T-cell (primary cell): ENCODE results near the gene ACP5. TPM values are rescaled to one million over a fixed set of nuclear protein-coding genes. Genes with fewer than 3 reads are reported as not detected.

Experiments used
- ATAC-seq, 4 experiments: fragments of 200-7000 bp in 3 of 4; fragments of 150-1000 bp in 1 of 4; cut with Tn5 transposase; replicated peaks in 1 of 4; 1 replicate in 3 of 4; 2 replicates in 1 of 4; pipeline ENCODE4 v1.10.0; 2021; ENCODE audit warnings: moderate library complexity in 3 of 4, mild to moderate bottlenecking in 2 of 4, moderate number of reproducible peaks in 1 of 4
- CTCF ChIA-PET, 2 donors: fragments of 300-600 bp; sonication (Branson Sonifier 250); formaldehyde crosslinking; loops; one replicate each; lab custom pipeline; 2022; ENCODE audit warnings: antibody characterized with exemption in 2 of 2; lab: Charles Lee
- POLR2A ChIA-PET, 2 donors: fragments of 300-600 bp; sonication (Branson Sonifier 250); formaldehyde crosslinking; loops; one replicate each; lab custom pipeline; 2022; ENCODE audit warnings: antibody characterized with exemption in 2 of 2; lab: Charles Lee
- DNase-seq, 35 experiments: peaks; one replicate each; pipeline versions ENCODE4 v3.0.0 to v3.0.0-alpha.2; 2013 to 2023
- H3K27ac ChIP-seq: one replicate; pipeline ENCODE4 v1.5.1; 2013; ENCODE audit warnings: low read length
- H3K27me3 ChIP-seq, 2 experiments: replicated peaks in 1 of 2; 1 replicate in 1 of 2; 2 replicates in 1 of 2; pipeline versions ENCODE4 v1.6.1 to v1.7.0; 2013; ENCODE audit warnings: low read length in 1 of 2, mixed read lengths in 1 of 2; ENCODE audit not compliant: control insufficient read depth in 2 of 2, insufficient read depth in 2 of 2; ENCODE audit errors: extremely low read depth in 1 of 2
- H3K36me3 ChIP-seq, 2 donors: 1 replicate in 1 of 2; 2 replicates in 1 of 2; pipeline versions ENCODE4 v1.6.1 to v1.7.0; 2013; ENCODE audit warnings: low read length in 1 of 2; ENCODE audit not compliant: control insufficient read depth in 2 of 2, insufficient read depth in 1 of 2; ENCODE audit errors: extremely low read depth in 1 of 2
- H3K4me1 ChIP-seq, 2 experiments: 1 replicate in 1 of 2; 2 replicates in 1 of 2; pipeline versions ENCODE4 v1.6.1 to v1.7.0; 2013; ENCODE audit warnings: low read length in 2 of 2, mixed read lengths in 1 of 2; ENCODE audit not compliant: insufficient read depth in 2 of 2, control insufficient read depth in 1 of 2; ENCODE audit errors: extremely low read depth in 1 of 2
- H3K4me3 ChIP-seq, 2 donors: 1 replicate in 1 of 2; 2 replicates in 1 of 2; pipeline versions ENCODE4 v1.5.1 to v1.7.0; 2013; ENCODE audit warnings: mild to moderate bottlenecking in 2 of 2, low read length in 1 of 2, moderate library complexity in 1 of 2; ENCODE audit not compliant: control insufficient read depth in 1 of 2; ENCODE audit errors: extremely low read depth in 1 of 2
- H3K9me3 ChIP-seq: 2 replicates; pipeline ENCODE4 v1.7.0; 2013
- H3K27ac Mint-ChIP-seq, 2 donors: one replicate each; pipeline ENCODE4 v1.8.0; 2020 to 2021; ENCODE audit warnings: mild to moderate bottlenecking in 2 of 2, mixed read lengths in 2 of 2
- H3K27me3 Mint-ChIP-seq, 2 donors: one replicate each; pipeline ENCODE4 v1.8.0; 2021 to 2022; ENCODE audit warnings: mixed read lengths in 2 of 2
- H3K36me3 Mint-ChIP-seq: one replicate; pipeline ENCODE4 v1.8.0; 2021; ENCODE audit warnings: mixed read lengths
- H3K4me1 Mint-ChIP-seq, 3 donors: one replicate each; pipeline ENCODE4 v1.8.0; 2020 to 2022; ENCODE audit warnings: mixed read lengths in 3 of 3, mild to moderate bottlenecking in 1 of 3
- H3K4me3 Mint-ChIP-seq, 3 donors: one replicate each; pipeline ENCODE4 v1.8.0; 2020 to 2022; ENCODE audit warnings: mild to moderate bottlenecking in 3 of 3, mixed read lengths in 3 of 3, moderate library complexity in 3 of 3
- H3K9me3 Mint-ChIP-seq, 3 donors: one replicate each; pipeline ENCODE4 v1.8.0; 2020 to 2022; ENCODE audit warnings: mixed read lengths in 3 of 3
- WGBS: methylation state at CpG from one replicate; pipeline ENCODE4 v1.1.5; 2013; ENCODE audit warnings: missing lambda C conversion rate; ENCODE audit not compliant: insufficient coverage; 5-methylcytosine and 5-hydroxymethylcytosine counted together
- total RNA-seq, 35 experiments: library from RNA in 6 of 35; stranded (reverse) in 6 of 35; fragments of 120-200 nt in 1 of 35; gene quantifications; one replicate each; pipeline versions ENCODE4 v1.2.1 to v1.2.4 and lab custom pipeline; 2013 to 2026

Gene ACP5
- total RNA-seq, 5 donors from 2014 or later (not counting 1 experiment from before 2014, with no cell fraction given) = 16.2 to 29.8 (median 18.6) TPM

DNA sequence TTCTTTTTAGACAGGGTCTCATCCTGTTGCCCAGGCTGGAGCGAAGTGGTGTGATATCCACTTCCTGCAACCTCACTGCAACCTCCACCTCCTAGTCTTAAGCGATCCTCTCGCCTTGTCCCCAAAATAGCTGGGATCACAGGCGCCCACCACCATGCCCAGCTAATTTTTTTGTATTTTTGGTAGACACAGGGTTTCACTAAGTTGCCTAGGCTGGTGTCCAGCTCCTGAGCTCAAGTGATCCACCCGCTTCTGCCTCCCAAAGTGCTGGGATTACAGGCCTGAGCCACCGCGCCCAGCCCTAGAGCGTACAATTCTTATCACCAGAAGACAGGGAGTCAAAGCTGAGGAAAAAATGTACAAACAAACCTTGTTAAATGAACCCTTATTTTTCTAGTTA lies 13.9 kb downstream of the ACP5 start:
- 87% methylated on average over 5 of the region's 8 CpGs for WGBS
- H3K4me1 Mint-ChIP-seq = peaks cover 17 to 22% (median 17%) of the 10 kb centered on the region in 3 donors
- no peak overlapping the region for H3K27ac Mint-ChIP-seq

GRCh38 chr19:11560404-11561051 lies 16.9 kb downstream of the ACP5 start:
- no peaks in the 10 kb centered on the region for H3K9me3 ChIP-seq
- H3K27ac ChIP-seq = no peak overlapping the region
- H3K36me3 Mint-ChIP-seq = peaks cover 10% of the 10 kb centered on the region
- peaks cover 9 to 30% of the 10 kb centered on the region in 2 experiments for H3K4me1 ChIP-seq
- peaks cover 39 to 43% (median 42%) of the 10 kb centered on the region in 3 donors for H3K4me1 Mint-ChIP-seq
- ATAC-seq = peak in 2 of 4 experiments; percentile 18 to 50
- CTCF ChIA-PET = interaction anchor here (0.7 to 1.4 kb wide), 8 partner anchors 18 to 27 kb away, joined by 3 to 10 read pairs (median 4); no protein-coding TSS in a partner anchor
- 18% methylated on average over 6 of the region's 9 CpGs for WGBS
- no peak overlapping the region for H3K4me3 ChIP-seq
- peak in 32 of 35 experiments; percentile 18 to 83 (median 50) for DNase-seq
- POLR2A ChIA-PET = no interaction called here
- peaks cover 0 to under 1% of the 10 kb centered on the region in 2 donors for H3K36me3 ChIP-seq
- peak overlapping the region; percentile 13 to 42 for H3K27ac Mint-ChIP-seq
- H3K4me3 Mint-ChIP-seq = peak overlapping the region; percentile 63 to 98 (median 86)
- H3K27me3 Mint-ChIP-seq = no peaks in the 10 kb centered on the region
- no peaks in the 10 kb centered on the region for H3K9me3 Mint-ChIP-seq
- no peaks in the 10 kb centered on the region for H3K27me3 ChIP-seq

More for the DNA sequence above, 13.9 kb downstream of the ACP5 start:
- no peak overlapping the region for H3K4me3 ChIP-seq
- no peaks in the 10 kb centered on the region for H3K9me3 Mint-ChIP-seq
- ATAC-seq = no peak
- no peak overlapping the region for H3K4me3 Mint-ChIP-seq
- peaks cover 2 to 16% of the 10 kb centered on the region in 2 experiments for H3K4me1 ChIP-seq
- ChIA-PET POLR2A (interaction anchor here (0.6 to 1.1 kb wide), 3 partner anchors 12 to 446 kb away, joined by 4 to 5 read pairs (median 4); no protein-coding TSS in a partner anchor), CTCF (no interaction called here)
- no peak overlapping the region for H3K27ac ChIP-seq
- no peaks in the 10 kb centered on the region for H3K9me3 ChIP-seq
- H3K36me3 ChIP-seq = peaks cover 0 to 5% of the 10 kb centered on the region in 2 donors
- DNase-seq = no peak
- no peaks in the 10 kb centered on the region for H3K27me3 ChIP-seq
- H3K27me3 Mint-ChIP-seq = no peaks in the 10 kb centered on the region
- peaks cover 3% of the 10 kb centered on the region for H3K36me3 Mint-ChIP-seq

- Histone ChIP-seq H3K4me1 (peaks cover 9 to 35% of the 10 kb centered on the region in 2 experiments), H3K36me3 (peaks cover 3 to 11% of the 10 kb centered on the region in 2 donors), H3K27me3 (no peaks in the 10 kb centered on the region), H3K4me3 (peak within 1 kb of the TSS; percentile 82 to 90), H3K9me3 (no peaks in the 10 kb centered on the region), H3K27ac (peak within 1 kb of the TSS; percentile 55)
- peak; percentile 89 to 98 (median 93) for DNase-seq
- no peaks in the 10 kb centered on the region for H3K27me3 Mint-ChIP-seq
- no peaks in the 10 kb centered on the region for H3K9me3 Mint-ChIP-seq
- CTCF ChIA-PET = interaction anchor here (0.5 to 1.2 kb wide), 9 partner anchors 9 to 697 kb away, joined by 3 to 6 read pairs (median 3); partner anchors contain the start of gene ECSIT (in 1 of the 2)
- H3K4me3 Mint-ChIP-seq = peak within 1 kb of the TSS; percentile 86 to 98 (median 96)
- peaks cover 43 to 48% (median 48%) of the 10 kb centered on the region in 3 donors for H3K4me1 Mint-ChIP-seq
- peak within 1 kb of the TSS; percentile 85 to 87 for H3K27ac Mint-ChIP-seq
- H3K36me3 Mint-ChIP-seq = peaks cover 15% of the 10 kb centered on the region
- ATAC-seq = peak; percentile 95 to 97 (median 96)
- WGBS = under 1% methylated on average over 40 of the region's 57 CpGs
- POLR2A ChIA-PET = interaction anchor here in 1 of 2 donors (0.6 to 0.7 kb wide), 2 partner anchors 12 to 620 kb away, joined by 3 to 7 read pairs; no protein-coding TSS in a partner anchor
These were observed 18.3 kb downstream of the ACP5 start, which contains the start of gene ELOF1 for GRCh38 chr19:11558881-11559828. TSS of gene ELOF1 (minus strand) at chr19:11559230. CDS start at chr19:11554347, 4,883 bp downstream.

- H3K27me3 Mint-ChIP-seq = no peaks in the 10 kb centered on the region
- Histone ChIP-seq H3K4me1 (peaks cover 9 to 44% of the 10 kb centered on the region in 2 experiments), H3K36me3 (peaks cover 9 to 33% of the 10 kb centered on the region in 2 donors), H3K4me3 (no peak overlapping the region), H3K27ac (no peak overlapping the region), H3K9me3 (no peaks in the 10 kb centered on the region), H3K27me3 (no peaks in the 10 kb centered on the region)
- peak overlapping the region; percentile 64 to 96 (median 86) for H3K4me3 Mint-ChIP-seq
- H3K9me3 Mint-ChIP-seq = no peaks in the 10 kb centered on the region
- WGBS = 80% methylated on average over 1 of the region's 4 CpGs
- H3K27ac Mint-ChIP-seq = peak overlapping the region in 1 of 2 donors; percentile 3
- H3K36me3 Mint-ChIP-seq = peaks cover 25% of the 10 kb centered on the region
- peaks cover 44 to 49% (median 48%) of the 10 kb centered on the region in 3 donors for H3K4me1 Mint-ChIP-seq
- ChIA-PET CTCF (no interaction called here), POLR2A (interaction anchor here in 1 of 2 donors (0.6 kb wide), 1 partner anchor 622 kb away, joined by 6 read pairs; no protein-coding TSS in a partner anchor)
- DNase-seq (no peak), ATAC-seq (no peak)
These were observed 20.6 kb downstream of the ACP5 start for GRCh38 chr19:11556634-11557420.

DNA sequence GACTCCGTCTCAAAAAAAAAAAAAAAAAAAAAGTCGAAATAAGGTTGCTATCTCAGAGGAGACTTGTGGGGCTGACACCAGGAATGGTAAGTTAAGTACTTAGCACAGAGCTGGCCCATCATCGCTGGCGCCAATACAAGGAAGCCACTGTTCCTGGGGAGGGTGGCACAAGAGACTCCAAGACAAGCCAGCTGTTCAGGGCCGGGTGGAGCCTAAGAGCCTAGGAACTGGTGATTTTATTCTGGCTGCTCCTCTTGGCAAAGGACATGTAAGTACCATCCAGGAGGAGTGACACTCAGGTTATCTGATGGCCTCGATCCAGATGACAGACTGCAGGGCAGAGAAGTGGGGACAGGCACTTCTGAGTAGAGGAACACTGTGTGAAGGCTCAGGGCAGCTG lies 22.2 kb downstream of the ACP5 start:
- peaks cover 36 to 44% (median 42%) of the 10 kb centered on the region in 3 donors for H3K4me1 Mint-ChIP-seq
- WGBS = 89% methylated on average over 4 of the region's 6 CpGs
- ChIA-PET CTCF (no interaction called here), POLR2A (no interaction called here)
- Histone ChIP-seq H3K4me1 (peaks cover 7 to 42% of the 10 kb centered on the region in 2 experiments), H3K27ac (no peak overlapping the region), H3K4me3 (no peak overlapping the region), H3K36me3 (peaks cover 9 to 37% of the 10 kb centered on the region in 2 donors), H3K9me3 (no peaks in the 10 kb centered on the region), H3K27me3 (no peaks in the 10 kb centered on the region)
- H3K27ac Mint-ChIP-seq = peak overlapping the region in 1 of 2 donors; percentile 19
- H3K9me3 Mint-ChIP-seq = no peaks in the 10 kb centered on the region
- H3K4me3 Mint-ChIP-seq = peak overlapping the region in 2 of 3 donors; percentile 4 to 30
- peaks cover 25% of the 10 kb centered on the region for H3K36me3 Mint-ChIP-seq
- DNase-seq (no peak), ATAC-seq (no peak)
- no peaks in the 10 kb centered on the region for H3K27me3 Mint-ChIP-seq
